Suprapubic skin (tissue), 4 donors: Measurements from ENCODE around the gene ARHGAP29. TPM values are rescaled to one million over a fixed set of nuclear protein-coding genes. Genes with fewer than 3 reads are reported as not detected.

Source experiments
- DNase-seq, 2 donors: peaks; one replicate each; pipeline ENCODE4 v3.0.0-alpha.2; 2019; ENCODE audit warnings: low spot score in 2 of 2
- H3K27ac ChIP-seq: fragments of 200-600 bp; sonication (generic); one replicate; pipeline ENCODE4 v1.5.1; 2019
- H3K27me3 ChIP-seq: fragments of 200-600 bp; sonication (generic); one replicate; pipeline ENCODE4 v1.5.1; 2019
- H3K36me3 ChIP-seq: fragments of 200-600 bp; sonication (generic); one replicate; pipeline ENCODE4 v1.5.1; 2019
- H3K4me1 ChIP-seq: fragments of 200-600 bp; sonication (generic); one replicate; pipeline ENCODE4 v1.5.1; 2019
- H3K4me3 ChIP-seq: fragments of 200-600 bp; sonication (generic); one replicate; pipeline ENCODE4 v1.5.1; 2019; ENCODE audit warnings: mild to moderate bottlenecking
- H3K9me3 ChIP-seq: fragments of 200-600 bp; sonication (generic); one replicate; pipeline ENCODE4 v1.5.1; 2019
- EP300 ChIP-seq: sonication (generic); formaldehyde crosslinking; IDR thresholded peaks from one replicate; pipeline ENCODE4 v1.6.1; 2017; ENCODE audit warnings: antibody characterized with exemption
- POLR2A ChIP-seq, 2 donors: fragments of 450-650 bp; IDR thresholded peaks; one replicate each; pipeline ENCODE4 v1.6.1; 2017; ENCODE audit warnings: antibody characterized with exemption in 2 of 2, mild to moderate bottlenecking in 2 of 2, moderate library complexity in 2 of 2
- POLR2AphosphoS5 ChIP-seq, 3 donors: sonication (generic); formaldehyde crosslinking; IDR thresholded peaks; one replicate each; pipeline ENCODE4 v1.6.1; 2017; ENCODE audit warnings: antibody characterized with exemption in 3 of 3
- WGBS: methylation state at CpG from one replicate; pipeline ENCODE4 v1.1.5; 2018; 5-methylcytosine and 5-hydroxymethylcytosine counted together
- total RNA-seq, 4 donors: library from RNA; depleted of rRNA; stranded (reverse); fragments of >200 nt; gene quantifications; one replicate each; pipeline ENCODE4 v1.1.0, GENCODE V29; 2016
- TF ChIP-seq, protein P1 (sequence below), 2 donors: fragments of 200-600 bp in 1 of 2; fragments of 450-650 bp in 1 of 2; sonication (generic) in 1 of 2; IDR thresholded peaks; one replicate each; pipeline ENCODE4 v1.5.1; 2016 to 2019; ENCODE audit warnings: antibody characterized with exemption in 2 of 2, mild to moderate bottlenecking in 1 of 2, moderate library complexity in 1 of 2

ARHGAP29 gene
- total RNA-seq, 4 donors from 2014 or later: 23.4 to 38.3 (median 28.6) TPM

DNA sequence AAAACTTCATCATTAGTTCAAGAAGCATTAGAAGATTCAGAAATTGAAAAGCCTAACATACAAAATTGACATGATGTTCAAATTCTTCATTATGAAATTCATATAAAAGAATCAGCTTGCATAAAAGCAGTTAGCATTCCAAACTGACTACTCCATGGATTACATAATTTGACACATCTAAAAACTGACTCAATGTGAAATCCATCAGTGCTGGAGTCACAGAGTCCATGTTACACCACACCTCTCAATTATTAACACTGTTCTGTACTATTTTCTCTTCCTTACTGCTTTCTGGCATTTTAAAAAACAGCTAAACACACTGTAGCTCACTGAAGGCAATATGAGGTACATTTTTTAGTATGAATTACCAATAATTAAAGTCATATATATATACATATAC is 28.0 kb downstream of the ARHGAP29 start:
- DNase-seq: no peak
- Histone ChIP-seq H3K4me3 (no peak overlapping the region), H3K9me3 (no peaks in the 10 kb centered on the region), H3K36me3 (peaks cover 10% of the 10 kb centered on the region), H3K27me3 (no peaks in the 10 kb centered on the region), H3K27ac (no peak overlapping the region), H3K4me1 (no peaks in the 10 kb centered on the region)
- TF ChIP-seq, protein P1, sequence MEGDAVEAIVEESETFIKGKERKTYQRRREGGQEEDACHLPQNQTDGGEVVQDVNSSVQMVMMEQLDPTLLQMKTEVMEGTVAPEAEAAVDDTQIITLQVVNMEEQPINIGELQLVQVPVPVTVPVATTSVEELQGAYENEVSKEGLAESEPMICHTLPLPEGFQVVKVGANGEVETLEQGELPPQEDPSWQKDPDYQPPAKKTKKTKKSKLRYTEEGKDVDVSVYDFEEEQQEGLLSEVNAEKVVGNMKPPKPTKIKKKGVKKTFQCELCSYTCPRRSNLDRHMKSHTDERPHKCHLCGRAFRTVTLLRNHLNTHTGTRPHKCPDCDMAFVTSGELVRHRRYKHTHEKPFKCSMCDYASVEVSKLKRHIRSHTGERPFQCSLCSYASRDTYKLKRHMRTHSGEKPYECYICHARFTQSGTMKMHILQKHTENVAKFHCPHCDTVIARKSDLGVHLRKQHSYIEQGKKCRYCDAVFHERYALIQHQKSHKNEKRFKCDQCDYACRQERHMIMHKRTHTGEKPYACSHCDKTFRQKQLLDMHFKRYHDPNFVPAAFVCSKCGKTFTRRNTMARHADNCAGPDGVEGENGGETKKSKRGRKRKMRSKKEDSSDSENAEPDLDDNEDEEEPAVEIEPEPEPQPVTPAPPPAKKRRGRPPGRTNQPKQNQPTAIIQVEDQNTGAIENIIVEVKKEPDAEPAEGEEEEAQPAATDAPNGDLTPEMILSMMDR (IDR thresholded peaks at IDR 0.05): no peak
- no peak for TF ChIP-seq POLR2A (IDR thresholded peaks at IDR 0.05)

DNA sequence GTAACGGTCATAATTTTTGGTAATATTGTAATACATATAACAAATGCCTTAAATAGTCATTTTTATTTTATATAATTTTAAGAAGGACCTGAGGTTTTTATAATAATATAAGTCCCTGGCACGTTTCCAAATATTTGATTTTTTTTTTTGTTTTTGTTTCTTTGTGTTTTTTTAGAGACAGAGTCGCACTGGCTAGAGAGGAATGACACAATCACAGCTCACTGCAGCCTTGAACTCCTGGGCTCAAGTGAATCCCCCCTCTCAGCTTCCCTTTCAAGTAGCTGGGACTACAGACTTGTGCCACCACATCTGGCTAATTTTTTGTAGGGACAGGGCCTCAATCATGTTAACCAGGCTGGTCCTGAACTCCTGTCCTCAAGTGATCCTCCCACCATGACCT is 29.7 kb downstream of the ARHGAP29 start:
- Histone ChIP-seq H3K4me1 (no peaks in the 10 kb centered on the region), H3K27me3 (no peaks in the 10 kb centered on the region), H3K4me3 (no peak overlapping the region), H3K27ac (no peak overlapping the region), H3K9me3 (no peaks in the 10 kb centered on the region), H3K36me3 (peaks cover 23% of the 10 kb centered on the region)
- TF ChIP-seq POLR2AphosphoS5 (IDR thresholded peaks at IDR 0.05) (no peak), EP300 (no peak), POLR2A (IDR thresholded peaks at IDR 0.05) (no peak)
- TF ChIP-seq, protein P1 (IDR thresholded peaks at IDR 0.05): no peak
- no peak for DNase-seq
- 67% methylated on average over 3 of the region's 3 CpGs for WGBS

DNA sequence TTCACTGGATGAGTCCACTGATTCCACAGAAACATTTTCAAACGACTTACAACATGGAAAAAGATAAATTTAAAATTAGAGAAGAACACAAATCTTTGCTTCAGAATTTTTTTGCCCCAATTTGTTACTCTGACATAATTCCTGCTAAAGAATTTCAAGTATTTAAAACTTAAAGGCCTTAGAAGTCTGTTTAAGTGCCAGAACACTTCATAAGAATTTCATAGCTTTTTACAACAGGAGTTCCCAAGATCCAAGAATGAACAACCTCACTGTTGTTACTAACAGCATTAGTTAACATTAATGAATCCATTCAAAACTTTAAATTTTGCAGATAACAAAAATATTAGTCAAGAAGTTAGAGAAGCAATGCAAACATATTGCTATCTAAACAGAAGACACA is 31.7 kb downstream of the ARHGAP29 start:
- H3K9me3 ChIP-seq: no peaks in the 10 kb centered on the region
- no peaks in the 10 kb centered on the region for H3K27me3 ChIP-seq
- H3K4me1 ChIP-seq: no peaks in the 10 kb centered on the region
- 52% methylated on average over 1 of the region's 1 CpG for WGBS
- H3K4me3 ChIP-seq: no peak overlapping the region
- H3K27ac ChIP-seq: no peak overlapping the region
- H3K36me3 ChIP-seq: peaks cover 40% of the 10 kb centered on the region
- TF ChIP-seq POLR2A (IDR thresholded peaks at IDR 0.05) (no peak), POLR2AphosphoS5 (IDR thresholded peaks at IDR 0.05) (no peak), EP300 (no peak)
- TF ChIP-seq, protein P1 (IDR thresholded peaks at IDR 0.05): no peak
- DNase-seq: no peak

DNA sequence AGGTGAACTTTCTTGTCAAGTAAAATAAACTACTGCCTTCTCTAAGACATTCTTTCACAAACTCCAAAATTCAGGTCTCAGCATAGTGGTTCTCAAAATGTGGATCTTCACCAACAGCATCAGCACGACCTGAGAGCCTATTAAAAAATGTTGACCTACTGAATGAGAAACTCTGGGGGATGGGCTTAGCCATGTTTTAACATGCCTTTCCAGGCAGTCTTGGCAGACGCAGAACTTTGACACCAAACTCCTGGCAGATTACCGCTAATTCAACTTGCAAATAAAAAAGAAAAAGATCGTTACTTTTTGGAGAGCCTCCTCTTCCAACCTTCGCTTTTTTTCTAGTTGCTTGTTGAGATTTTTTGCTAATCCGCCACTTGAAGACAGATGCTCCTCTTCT is 35.1 kb downstream of the ARHGAP29 start:
- H3K4me3 ChIP-seq: no peak overlapping the region
- no peaks in the 10 kb centered on the region for H3K27me3 ChIP-seq
- no peaks in the 10 kb centered on the region for H3K4me1 ChIP-seq
- no peak overlapping the region for H3K27ac ChIP-seq
- TF ChIP-seq POLR2AphosphoS5 (IDR thresholded peaks at IDR 0.05) (no peak), EP300 (no peak), POLR2A (IDR thresholded peaks at IDR 0.05) (no peak)
- TF ChIP-seq, protein P1 (IDR thresholded peaks at IDR 0.05): no peak
- peaks cover 33% of the 10 kb centered on the region for H3K36me3 ChIP-seq
- no peak for DNase-seq
- no peaks in the 10 kb centered on the region for H3K9me3 ChIP-seq
- WGBS: 73% methylated on average over 6 of the region's 6 CpGs

DNA sequence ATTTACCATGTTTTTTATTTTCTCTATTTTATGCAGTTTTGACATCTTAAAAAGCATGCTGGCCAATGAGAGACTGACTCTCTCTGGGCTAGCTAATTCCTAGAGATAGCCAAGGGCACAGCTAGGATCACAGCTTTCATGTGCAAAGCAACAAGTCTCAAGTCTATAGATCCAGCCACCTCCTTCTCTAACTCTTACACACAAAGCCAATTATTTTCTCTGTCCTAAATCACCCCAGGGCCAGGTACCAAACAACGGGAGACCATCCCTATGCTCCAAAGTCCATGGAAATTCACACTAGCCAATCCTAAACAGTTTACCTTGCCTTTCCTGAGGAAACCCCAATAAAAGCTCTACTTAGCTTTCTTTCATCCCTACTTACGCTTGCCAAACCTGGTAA is 38.0 kb downstream of the ARHGAP29 start:
- TF ChIP-seq POLR2A (IDR thresholded peaks at IDR 0.05): no peak
- TF ChIP-seq POLR2AphosphoS5 (IDR thresholded peaks at IDR 0.05): no peak
- no peak for TF ChIP-seq EP300
- TF ChIP-seq, protein P1 (IDR thresholded peaks at IDR 0.05): no peak
- H3K27ac ChIP-seq: no peak overlapping the region
- H3K36me3 ChIP-seq: peaks cover 30% of the 10 kb centered on the region
- 79% methylated on average over 2 of the region's 2 CpGs for WGBS
- no peak overlapping the region for H3K4me3 ChIP-seq
- no peaks in the 10 kb centered on the region for H3K4me1 ChIP-seq
- H3K9me3 ChIP-seq: no peaks in the 10 kb centered on the region
- DNase-seq: no peak
- no peaks in the 10 kb centered on the region for H3K27me3 ChIP-seq
